K562 (cell line): ENCODE results near the gene HOXA10. TPM values are rescaled to one million over a fixed set of nuclear protein-coding genes. Genes with fewer than 3 reads are reported as not detected.

ENCODE experiments used
- ATAC-seq: fragments of 200-7000 bp; cut with Tn5 transposase; 3 replicates; pipeline ENCODE4 v1.9.1; 2020; ENCODE audit warnings: moderate library complexity
- BruUV-seq: library from RNA; stranded (reverse); fragments of 400-500 nt; replicated peaks from 2 replicates; lab custom pipeline; 2021; lab: Mats Ljungman, UMichigan
- CTCF ChIA-PET: fragments of 300-600 bp; formaldehyde crosslinking; extraction: SDS; loops from one replicate; lab custom pipeline; 2021; ENCODE audit warnings: low intra/inter-chr PET ratio; lab: Yijun Ruan, JAX
- POLR2A ChIA-PET: fragments of 300-600, 350-650 bp; sonication (Branson Sonifier 250); formaldehyde crosslinking; extraction: SDS; loops from one replicate; lab custom pipeline; 2021; ENCODE audit warnings: antibody characterized with exemption, inconsistent platforms; lab: Yijun Ruan, JAX
- DNase-seq, 4 experiments: peaks; one replicate each; pipeline versions ENCODE4 v3.0.0 to v3.0.0-alpha.2; 2011 to 2018; ENCODE audit warnings: low spot score in 3 of 4, mixed read lengths in 3 of 4; ENCODE audit errors: extremely low read depth in 1 of 4
- FAIRE-seq: peaks from 2 replicates; lab custom pipeline; 2011; peaks lifted over from hg19 to GRCh38; lab: Jason Lieb, UNC
- H2AFZ ChIP-seq: 2 replicates; pipeline ENCODE4 v1.6.0; 2011; ENCODE audit warnings: low read depth, low read length, control low read depth, inconsistent platforms
- H3K27ac ChIP-seq: fragments of 200-600 bp; 3 replicates; pipeline ENCODE4 v1.8.0; 2011; ENCODE audit warnings: low read depth, mild to moderate bottlenecking, control low read depth, inconsistent platforms, low read length, moderate library complexity, mixed read lengths; ENCODE audit errors: extremely low read depth
- H3K27me3 ChIP-seq, 2 experiments: fragments of 300-600 bp in 1 of 2; 2 replicates in 1 of 2; 3 replicates in 1 of 2; pipeline versions ENCODE4 v1.6.0 to v1.8.0; 2011; ENCODE audit warnings: inconsistent platforms in 2 of 2, low read length in 2 of 2, mild to moderate bottlenecking in 1 of 2, mixed read lengths in 1 of 2, moderate library complexity in 1 of 2; ENCODE audit not compliant: control insufficient read depth in 2 of 2, insufficient read depth in 2 of 2
- H3K36me3 ChIP-seq: fragments of 300-600 bp; 3 replicates; pipeline ENCODE4 v1.8.0; 2011; ENCODE audit warnings: mild to moderate bottlenecking, low read length, inconsistent platforms; ENCODE audit not compliant: control insufficient read depth, insufficient read depth
- H3K4me1 ChIP-seq, 2 experiments: fragments of 200-600 bp in 1 of 2; replicated peaks in 1 of 2; 2 replicates in 1 of 2; 3 replicates in 1 of 2; pipeline versions ENCODE4 v1.5.1 to v1.8.0; 2011; ENCODE audit warnings: inconsistent platforms in 2 of 2, low read length in 2 of 2, mild to moderate bottlenecking in 1 of 2, mixed read lengths in 1 of 2, moderate library complexity in 1 of 2; ENCODE audit not compliant: control insufficient read depth in 2 of 2, insufficient read depth in 2 of 2
- H3K4me2 ChIP-seq: 2 replicates; pipeline ENCODE4 v1.6.1; 2011; ENCODE audit warnings: low read length, control low read depth, inconsistent platforms, mixed read lengths; ENCODE audit not compliant: insufficient read depth
- H3K4me3 ChIP-seq: fragments of 200-600 bp; sonication (generic), shearing (Covaris generic); 2 replicates; pipeline ENCODE4 v1.5.1; 2016; ENCODE audit warnings: control low read depth, inconsistent platforms
- H3K79me2 ChIP-seq: fragments of 200-600 bp; 3 replicates; pipeline ENCODE4 v1.8.0; 2011; ENCODE audit warnings: low read length, inconsistent platforms; ENCODE audit not compliant: control insufficient read depth, insufficient read depth
- H3K9ac ChIP-seq, 2 experiments: 2 replicates each; pipeline versions ENCODE4 v1.6.0 to v1.6.1; 2011; ENCODE audit warnings: low read depth in 2 of 2, low read length in 2 of 2, control low read depth in 1 of 2, inconsistent platforms in 1 of 2, mild to moderate bottlenecking in 1 of 2, mixed read lengths in 1 of 2; ENCODE audit not compliant: insufficient read depth in 1 of 2
- H3K9me1 ChIP-seq: one replicate; pipeline ENCODE4 v1.6.0; 2011; ENCODE audit warnings: inconsistent platforms, mild to moderate bottlenecking, low read length, moderate library complexity; ENCODE audit not compliant: control insufficient read depth, insufficient read depth
- H3K9me3 ChIP-seq: replicated peaks from 2 replicates; pipeline ENCODE4 v1.5.1; 2011; ENCODE audit warnings: low read depth, low read length, inconsistent platforms; ENCODE audit not compliant: control insufficient read depth, insufficient read depth
- H4K20me1 ChIP-seq: replicated peaks from 2 replicates; pipeline ENCODE4 v1.6.1; 2011; ENCODE audit warnings: low read length, inconsistent platforms, mixed read lengths; ENCODE audit not compliant: control insufficient read depth, insufficient read depth
- ATF4 ChIP-seq: fragments of 450-650 bp; formaldehyde crosslinking; IDR thresholded peaks from 2 replicates; pipeline ENCODE4 v1.4.0; 2022; ENCODE audit warnings: mild to moderate bottlenecking, moderate library complexity
- JUN ChIP-seq, 2 experiments: sonication (generic) in 1 of 2; formaldehyde crosslinking in 1 of 2; IDR thresholded peaks; 2 replicates each; pipeline versions ENCODE4 v1.6.1 to v1.8.0; 2012 to 2022; ENCODE audit warnings: borderline replicate concordance in 2 of 2, mild to moderate bottlenecking in 2 of 2, improper control_type of control experiment in 1 of 2, low read depth in 1 of 2, low read length in 1 of 2, missing genetic modification reagents in 1 of 2
- SPI1 ChIP-seq: IDR thresholded peaks from 2 replicates; pipeline ENCODE4 v1.6.1; 2011; ENCODE audit warnings: low read depth, low read length, control low read depth, borderline replicate concordance
- ZBTB34 ChIP-seq: fragments of 250-450 bp; sonication (Bioruptor Pico); IDR thresholded peaks from 2 replicates; pipeline ENCODE4 v1.8.0; 2021; ENCODE audit warnings: mild to moderate bottlenecking, moderate library complexity
- ZBTB8A ChIP-seq: fragments of 450-650 bp; IDR thresholded peaks from 2 replicates; pipeline ENCODE4 v1.6.1; 2018; ENCODE audit warnings: mild to moderate bottlenecking, moderate library complexity; ENCODE audit not compliant: partially characterized antibody
- ZC3H8 ChIP-seq: fragments of 450-650 bp; IDR thresholded peaks from 2 replicates; pipeline ENCODE4 v1.6.1; 2017
- ZNF217 ChIP-seq: sonication (generic); formaldehyde crosslinking; IDR thresholded peaks from 2 replicates; pipeline ENCODE4 v1.8.0; 2022; ENCODE audit warnings: mild to moderate bottlenecking, missing genetic modification reagents
- ZNF75A ChIP-seq: fragments of 450-650 bp; formaldehyde crosslinking; IDR thresholded peaks from 2 replicates; pipeline ENCODE4 v1.4.0; 2020; ENCODE audit warnings: mild to moderate bottlenecking
- WGBS: fragments of 100-300 bp; shearing (Covaris generic); methylation state at CpG from one replicate; pipeline ENCODE4 v1.1.6; 2016; ENCODE audit warnings: low coverage, mixed read lengths; ENCODE audit not compliant: insufficient coverage; ENCODE audit errors: missing lambda C conversion rate; 5-methylcytosine and 5-hydroxymethylcytosine counted together
- in situ Hi-C: fragments of 300-500 bp; cut with MboI; formaldehyde crosslinking; loops from 4 replicates; pipeline ENCODE4 v1.15.0; 2018; ENCODE audit warnings: inconsistent platforms, mixed read lengths
- intact Hi-C: fragments of 100-400 bp; cut with micrococcal nuclease; formaldehyde crosslinking; loops from 2 replicates; pipeline ENCODE4 v1.14.2; 2022
- polyA plus RNA-seq, 8 experiments: library from polyadenylated mRNA; depleted of rRNA in 4 of 8; stranded (reverse) in 5 of 8; unstranded in 3 of 8; fragments of >200 nt; fragmentation: Nextera tagmentation in 2 of 8; fragmentation: Illumina TruSeq in 1 of 8; extraction: Ambion mirVana in 2 of 8; extraction: Trizol in 1 of 8; gene quantifications; 2 replicates each; pipeline versions ENCODE4 v1.2.1 to v1.2.3, GENCODE V29; 2011 to 2014; ENCODE audit warnings: inconsistent platforms in 1 of 8, missing spikeins in 1 of 8
- total RNA-seq, 7 experiments: library from RNA; depleted of rRNA in 6 of 7; stranded (reverse); fragments of >200 nt in 6 of 7; fragmentation: Illumina TruSeq in 2 of 7; extraction: Trizol in 2 of 7; gene quantifications; 2 replicates each; pipeline versions ENCODE4 v1.2.1 to v1.2.3, GENCODE V29; 2011 to 2021; ENCODE audit warnings: low replicate concordance in 1 of 7

Gene HOXA10
- total and polyA plus RNA-seq, 9 of the 15 experiments (the other 6 are each of a cell fraction or from before 2014, with no cell fraction given): not detected

GRCh38 chr7:27177795-27178320 lies 3.7 kb upstream of the HOXA10 start (continued):
- TF ChIP-seq SPI1: no peak
- no peak for TF ChIP-seq ZNF217 (CRISPR knock-in tag)
- no peak for TF ChIP-seq JUN (IDR thresholded peaks at IDR 0.05; ENCODE audit: borderline replicate concordance, low read depth, low read length)
- no peak for TF ChIP-seq JUN (CRISPR knock-in tag; IDR thresholded peaks at IDR 0.05; ENCODE audit: borderline replicate concordance)
- no peak for TF ChIP-seq ZC3H8

GRCh38 chr7:27176962-27177794 lies 3.1 kb upstream of the HOXA10 start:
- CTCF ChIA-PET: no interaction called here
- DNase-seq (no peak), ATAC-seq (no peak), FAIRE-seq (no peak)
- H3K27ac ChIP-seq: no peak overlapping the region
- peaks cover 0 to 7% of the 10 kb centered on the region in 2 experiments; a peak in 1 of 5 replicates for H3K4me1 ChIP-seq
- in situ Hi-C loops (no loop called here), intact Hi-C loops (no loop called here)
- no peak overlapping the region for H3K4me2 ChIP-seq
- WGBS: 2% methylated on average over 20 of the region's 22 CpGs
- no peaks in the 10 kb centered on the region for H4K20me1 ChIP-seq
- no peaks in the 10 kb centered on the region for H3K9me1 ChIP-seq
- no peaks in the 10 kb centered on the region for H3K36me3 ChIP-seq
- TF ChIP-seq ZBTB34 (CRISPR knock-in tag) (no peak), ZNF75A (CRISPR knock-in tag) (no peak), ZBTB8A (no peak), ATF4 (CRISPR knock-in tag) (no peak)
- no peaks in the 10 kb centered on the region for H3K79me2 ChIP-seq
- peaks cover 27 to 73% of the 10 kb centered on the region in 2 experiments for H3K27me3 ChIP-seq
- POLR2A ChIA-PET: no interaction called here
- no peak overlapping the region for H2AFZ ChIP-seq
- no peak overlapping the region for H3K4me3 ChIP-seq
- no peak overlapping the region for H3K9ac ChIP-seq
- H3K9me3 ChIP-seq: no peaks in the 10 kb centered on the region; the same call in 1 of the 2 replicates
- no TSS peak for BruUV-seq
